HG03175 (cell line): Measurements from ENCODE around the gene SEMA4F.

ENCODE experiments used
- ATAC-seq: cut with Tn5 transposase; IDR thresholded peaks from one replicate; pipeline ENCODE4 v1.9.1; 2021; ENCODE audit warnings: mild to moderate bottlenecking, moderate library complexity; ENCODE audit not compliant: unreplicated experiment

The SEMA4F gene

DNA sequence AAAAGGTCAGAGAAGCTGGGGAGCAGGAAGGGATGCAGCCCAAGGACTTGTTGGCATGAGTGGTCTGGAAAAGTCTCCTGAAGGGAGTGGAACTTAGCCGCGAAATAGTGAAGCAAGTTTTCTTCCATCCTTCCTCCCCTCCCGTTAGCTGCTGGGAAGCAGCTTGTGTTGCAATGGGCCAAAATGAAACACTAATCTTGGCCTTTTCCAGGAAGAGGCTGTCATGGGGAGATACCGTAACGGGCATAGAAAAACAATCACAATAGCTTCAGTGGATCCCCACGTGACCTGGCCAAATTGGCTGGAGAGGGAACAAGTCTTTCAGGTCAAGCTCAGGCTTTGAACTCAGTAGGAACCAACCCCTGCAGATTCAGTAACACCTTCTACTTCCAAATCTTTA, 49.3 kb downstream of the SEMA4F start:
- ATAC-seq, result no peak

GRCh38 chr2:74704216-74704615, 50.2 kb downstream of the SEMA4F start:
- ATAC-seq, result no peak

- no peak for ATAC-seq
These were observed 52.7 kb downstream of the SEMA4F start for GRCh38 chr2:74706741-74707140.

- ATAC-seq, result no peak
These were observed 53.8 kb downstream of the SEMA4F start for GRCh38 chr2:74707837-74708236.

GRCh38 chr2:74708296-74708695, 54.2 kb downstream of the SEMA4F start:
- ATAC-seq, result no peak

- no peak for ATAC-seq
These were observed 54.8 kb downstream of the SEMA4F start for GRCh38 chr2:74708883-74709282.

DNA sequence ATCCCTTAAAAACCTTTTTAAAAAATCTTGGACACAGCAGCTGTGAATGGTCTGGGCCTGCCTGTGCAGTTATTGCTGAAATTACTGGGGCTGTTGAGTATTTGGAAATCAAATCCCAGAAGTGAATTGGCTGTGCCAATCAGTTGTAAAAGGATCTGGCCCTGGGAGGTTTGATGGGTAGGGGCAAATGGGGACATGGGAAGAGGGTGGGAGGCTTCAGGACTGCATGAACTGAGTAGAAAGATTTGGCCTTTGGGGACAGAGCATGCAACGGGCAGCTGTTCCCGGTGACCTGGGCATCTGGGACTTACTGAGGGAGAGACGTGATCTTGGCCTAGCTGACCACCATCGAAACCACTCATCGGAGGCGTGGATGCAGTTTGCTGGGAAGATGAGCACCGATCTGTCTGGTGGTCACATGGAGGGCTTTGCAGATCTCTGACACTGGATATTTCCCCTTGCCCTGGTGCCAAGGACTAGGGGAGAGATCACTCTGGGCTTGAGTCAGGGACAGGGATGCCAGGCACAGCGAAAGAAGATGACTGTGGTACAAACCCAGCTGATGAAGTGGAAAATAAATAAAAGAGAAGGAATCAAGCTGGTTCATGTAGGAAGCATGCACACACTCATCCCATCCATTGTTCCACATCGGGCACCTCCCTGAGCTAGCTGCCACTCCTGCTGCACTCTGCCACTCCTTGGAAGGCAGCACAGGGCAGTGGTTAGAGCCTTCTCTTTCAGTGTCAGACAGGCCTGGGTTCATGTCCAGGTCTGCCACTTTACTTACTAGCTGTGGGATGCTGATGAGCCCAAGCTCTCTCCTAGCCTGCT, 58.4 kb downstream of the SEMA4F start:
- ATAC-seq, result no peak

DNA sequence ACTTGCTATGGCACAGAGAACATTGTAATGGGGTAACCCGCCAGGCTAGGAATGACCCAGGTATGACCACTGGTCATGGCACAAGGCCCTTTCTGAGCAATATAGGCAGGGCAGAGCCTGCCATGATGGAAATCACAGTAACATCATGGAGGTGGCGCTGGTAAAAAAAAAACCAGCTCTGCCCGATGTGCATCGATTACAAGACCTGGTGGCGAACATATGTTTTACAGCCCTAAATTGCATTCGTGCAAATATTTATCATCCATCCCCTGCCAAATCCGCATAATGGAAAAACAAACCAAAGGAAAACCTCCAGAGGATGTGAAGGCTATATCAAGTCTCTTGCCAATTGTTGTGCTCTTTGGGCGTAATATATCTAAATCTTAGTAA, 60.6 kb downstream of the SEMA4F start:
- no peak for ATAC-seq

DNA sequence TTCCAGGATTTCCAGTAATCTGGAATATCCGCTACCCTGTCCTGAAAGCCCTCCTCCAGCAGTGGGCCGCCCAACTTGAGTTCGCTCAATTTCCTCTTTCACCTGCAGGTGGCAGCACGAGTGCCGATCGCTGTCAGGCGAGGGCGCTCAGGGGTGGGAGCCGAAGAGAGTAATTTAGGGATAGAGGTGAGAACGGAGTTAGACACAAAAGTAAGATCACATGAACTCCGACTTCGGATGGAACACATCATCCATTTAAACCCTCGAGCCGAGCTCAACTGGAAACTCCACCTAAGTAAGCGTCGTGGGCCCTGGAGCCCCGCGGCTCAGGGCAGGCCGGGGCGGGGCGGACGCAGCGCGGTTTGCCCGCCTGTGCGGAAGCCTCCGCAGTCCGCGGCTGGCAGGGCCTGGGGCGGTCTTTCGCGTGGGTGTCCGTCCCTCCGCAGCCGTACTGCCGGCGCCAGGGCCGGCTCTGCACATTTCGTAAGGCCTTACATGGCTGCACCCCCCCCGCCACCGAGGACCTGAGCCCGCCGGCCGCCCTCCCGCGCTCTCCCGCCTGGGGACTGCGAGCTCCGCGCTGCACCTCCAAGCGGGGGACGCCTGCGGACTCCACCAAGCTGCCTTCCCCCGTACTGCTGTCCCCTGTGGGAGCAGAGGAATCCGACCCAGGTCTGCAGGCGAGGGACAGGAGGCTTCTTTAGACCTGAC, 61.2 kb downstream of the SEMA4F start:
- ATAC-seq, result peak; percentile 86

- no peak for ATAC-seq
These were observed 61.8 kb downstream of the SEMA4F start for GRCh38 chr2:74715880-74716279.

GRCh38 chr2:74719066-74719465, 65.0 kb downstream of the SEMA4F start:
- no peak for ATAC-seq

DNA sequence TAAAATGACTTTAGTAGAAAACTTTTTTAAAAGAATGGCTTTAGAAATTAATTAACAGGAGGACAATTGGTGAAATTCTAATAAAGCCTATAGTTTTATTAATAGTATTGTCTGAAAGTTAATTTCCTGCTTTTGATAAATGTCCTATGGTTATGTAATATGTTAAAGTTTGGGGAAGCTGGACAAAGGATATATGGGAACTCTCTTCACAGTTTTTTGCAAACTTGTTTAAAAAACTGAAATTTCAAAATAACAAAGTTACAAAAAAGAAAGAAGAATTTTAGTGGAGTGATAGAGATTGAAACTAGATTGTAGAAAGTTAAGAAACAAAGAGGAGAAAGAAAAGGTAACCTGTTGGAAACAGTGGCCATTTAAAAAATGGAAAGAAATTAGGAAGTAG, 67.3 kb downstream of the SEMA4F start:
- ATAC-seq, result no peak

DNA sequence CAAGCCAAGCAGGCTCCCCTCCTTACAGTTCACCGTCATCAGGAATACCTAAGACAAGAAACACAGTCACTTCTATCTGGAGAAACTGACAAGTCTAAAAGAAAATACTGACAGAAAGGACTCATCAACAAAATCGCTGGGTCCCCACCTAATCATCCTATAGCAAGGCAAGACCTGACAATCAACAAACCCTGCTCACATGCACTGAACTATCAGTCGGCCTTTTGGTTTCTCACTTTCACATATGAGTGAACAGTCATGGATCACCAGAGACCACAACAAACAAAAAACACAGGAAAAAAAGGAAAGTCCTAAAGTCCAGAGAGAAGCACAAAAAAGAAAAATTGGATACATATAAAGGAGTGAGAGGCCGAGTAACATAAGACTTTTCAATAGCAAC, 70.4 kb downstream of the SEMA4F start:
- no peak for ATAC-seq

GRCh38 chr2:74725287-74725686, 71.2 kb downstream of the SEMA4F start:
- no peak for ATAC-seq

- ATAC-seq, result no peak
These were observed 74.8 kb downstream of the SEMA4F start for GRCh38 chr2:74728842-74729241.

DNA sequence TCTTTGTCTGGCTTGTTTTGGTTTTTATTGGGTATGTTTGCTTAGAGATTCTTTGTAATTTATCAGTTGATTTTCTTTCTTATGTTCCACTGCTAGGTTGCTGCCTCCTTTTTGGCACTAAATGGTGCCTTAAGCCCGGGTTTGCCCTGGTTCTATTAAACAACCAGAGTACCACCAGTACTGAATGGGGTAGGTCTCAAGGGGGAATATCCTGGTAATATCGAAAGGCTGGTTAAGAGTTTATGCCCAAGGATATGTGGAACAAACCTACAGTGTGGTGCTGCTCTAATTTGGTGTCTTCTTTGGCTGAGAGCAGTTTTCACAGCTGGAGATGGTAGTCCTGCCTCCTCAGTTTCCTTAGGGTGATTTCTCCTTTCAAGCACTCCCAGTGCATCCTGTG, 76.5 kb downstream of the SEMA4F start:
- ATAC-seq, result no peak
